Measurements from ENCODE around the gene KRT33A.

- TF ChIP-seq, protein P1, sequence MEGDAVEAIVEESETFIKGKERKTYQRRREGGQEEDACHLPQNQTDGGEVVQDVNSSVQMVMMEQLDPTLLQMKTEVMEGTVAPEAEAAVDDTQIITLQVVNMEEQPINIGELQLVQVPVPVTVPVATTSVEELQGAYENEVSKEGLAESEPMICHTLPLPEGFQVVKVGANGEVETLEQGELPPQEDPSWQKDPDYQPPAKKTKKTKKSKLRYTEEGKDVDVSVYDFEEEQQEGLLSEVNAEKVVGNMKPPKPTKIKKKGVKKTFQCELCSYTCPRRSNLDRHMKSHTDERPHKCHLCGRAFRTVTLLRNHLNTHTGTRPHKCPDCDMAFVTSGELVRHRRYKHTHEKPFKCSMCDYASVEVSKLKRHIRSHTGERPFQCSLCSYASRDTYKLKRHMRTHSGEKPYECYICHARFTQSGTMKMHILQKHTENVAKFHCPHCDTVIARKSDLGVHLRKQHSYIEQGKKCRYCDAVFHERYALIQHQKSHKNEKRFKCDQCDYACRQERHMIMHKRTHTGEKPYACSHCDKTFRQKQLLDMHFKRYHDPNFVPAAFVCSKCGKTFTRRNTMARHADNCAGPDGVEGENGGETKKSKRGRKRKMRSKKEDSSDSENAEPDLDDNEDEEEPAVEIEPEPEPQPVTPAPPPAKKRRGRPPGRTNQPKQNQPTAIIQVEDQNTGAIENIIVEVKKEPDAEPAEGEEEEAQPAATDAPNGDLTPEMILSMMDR (IDR thresholded peaks at IDR 0.05; ENCODE audit: low read length) = no peak
- TF ChIP-seq EZH2 (IDR thresholded peaks at IDR 0.05; ENCODE audit: borderline replicate concordance, low read length) = no peak
Measured at GRCh38 chr17:41394254-41394996, 43.8 kb upstream of the KRT33A start.

Data from OCI-LY1 (cell line).